HG03457 (cell line): ENCODE data around the gene EVX2.

Source experiments
- ATAC-seq: cut with Tn5 transposase; IDR thresholded peaks from one replicate; pipeline ENCODE4 v1.9.1; 2021; ENCODE audit warnings: moderate number of reproducible peaks; ENCODE audit not compliant: unreplicated experiment

Gene EVX2

GRCh38 chr2:176084611-176085119, 903 bp upstream of the EVX2 start:
- ATAC-seq = no peak

- ATAC-seq = no peak
These were observed 674 bp downstream of the EVX2 start for GRCh38 chr2:176082824-176083751.

- ATAC-seq = no peak
These were observed 1.3 kb downstream of the EVX2 start for GRCh38 chr2:176082525-176082823.

- no peak for ATAC-seq
These were observed 1.8 kb downstream of the EVX2 start for GRCh38 chr2:176081837-176082524.

- no peak for ATAC-seq
These were observed 2.4 kb downstream of the EVX2 start for GRCh38 chr2:176081376-176081836.

GRCh38 chr2:176080540-176081375, 3.0 kb downstream of the EVX2 start:
- no peak for ATAC-seq

GRCh38 chr2:176079831-176080539, 3.8 kb downstream of the EVX2 start:
- ATAC-seq = no peak

GRCh38 chr2:176079285-176079830, 4.4 kb downstream of the EVX2 start:
- no peak for ATAC-seq

GRCh38 chr2:176078541-176079284, 5.0 kb downstream of the EVX2 start:
- no peak for ATAC-seq

GRCh38 chr2:176076796-176077195, 7.0 kb downstream of the EVX2 start:
- no peak for ATAC-seq

- no peak for ATAC-seq
These were observed 7.7 kb downstream of the EVX2 start for GRCh38 chr2:176076063-176076462.

- no peak for ATAC-seq
These were observed 8.3 kb downstream of the EVX2 start for GRCh38 chr2:176075481-176075880.

GRCh38 chr2:176074919-176075425, 8.8 kb downstream of the EVX2 start:
- no peak for ATAC-seq

- no peak for ATAC-seq
These were observed 10.5 kb downstream of the EVX2 start for GRCh38 chr2:176072951-176073904.

GRCh38 chr2:176072292-176072669, 11.5 kb downstream of the EVX2 start:
- ATAC-seq = no peak

- ATAC-seq = no peak
These were observed 12.2 kb downstream of the EVX2 start for GRCh38 chr2:176071330-176072291.

GRCh38 chr2:176068419-176068832, 15.3 kb downstream of the EVX2 start:
- ATAC-seq = no peak
